ENCODE results near the gene A2ML1.
"Not testable (repeated sequence)": the region's sequence is repeated elsewhere in the genome, so short reads cannot be mapped to it uniquely, and the experiment has no call there.

A2ML1 gene

DNA sequence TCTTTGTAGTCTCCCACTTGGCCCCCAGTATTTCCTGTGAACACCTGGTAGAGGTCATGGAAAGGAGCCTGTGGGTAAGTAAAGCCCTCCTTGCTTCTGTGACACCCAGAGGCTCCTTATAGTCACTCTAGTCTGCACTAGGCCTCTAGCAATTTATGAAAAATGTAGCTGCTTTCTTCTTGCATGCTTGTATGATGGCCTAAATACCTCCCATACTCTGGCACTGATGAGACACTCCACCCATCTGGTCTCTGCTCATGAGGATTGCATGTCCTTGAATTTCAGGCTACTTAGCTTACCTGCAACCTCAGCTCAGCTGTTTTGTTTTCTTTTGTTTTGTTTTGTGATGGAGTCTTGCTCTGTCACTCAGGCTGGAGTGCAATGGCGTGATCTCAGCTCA, 4.6 kb upstream of the A2ML1 start:
- peak; percentile 20 for DNase-seq (ENCODE audit: low read depth)

DNA sequence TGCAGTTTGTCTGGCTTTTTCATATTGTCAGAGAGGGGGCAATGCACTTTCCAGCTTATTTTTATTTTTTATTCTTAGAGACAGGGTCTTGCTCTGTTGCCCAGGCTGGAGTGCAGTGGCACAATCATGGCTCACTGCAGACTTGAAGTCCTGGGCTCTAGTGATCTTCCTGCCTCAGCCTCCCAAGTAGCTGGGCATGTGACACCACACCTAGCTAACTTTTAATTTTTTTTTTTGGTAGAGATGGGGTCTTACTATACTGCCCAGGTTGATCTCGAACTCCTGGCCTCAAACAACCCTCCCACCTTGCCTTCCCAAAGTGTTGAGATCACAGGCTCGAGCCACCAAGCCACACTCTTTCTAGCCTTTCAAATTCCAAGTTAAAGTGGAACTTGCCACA, 3.9 kb upstream of the A2ML1 start:
- no peak for DNase-seq (ENCODE audit: low read depth)

GRCh38 chr12:8819666-8819980, 2.8 kb upstream of the A2ML1 start:
- DNase-seq (ENCODE audit: low read depth): no peak

GRCh38 chr12:8820676-8821407, 1.6 kb upstream of the A2ML1 start:
- not testable (repeated sequence) for DNase-seq (ENCODE audit: low read depth)

- no peak for DNase-seq (ENCODE audit: low read depth)
Measured at GRCh38 chr12:8821591-8821990, 830 bp upstream of the A2ML1 start.

- DNase-seq (ENCODE audit: low read depth): no peak
Measured at GRCh38 chr12:8823565-8824300, 1.3 kb downstream of the A2ML1 start.

DNA sequence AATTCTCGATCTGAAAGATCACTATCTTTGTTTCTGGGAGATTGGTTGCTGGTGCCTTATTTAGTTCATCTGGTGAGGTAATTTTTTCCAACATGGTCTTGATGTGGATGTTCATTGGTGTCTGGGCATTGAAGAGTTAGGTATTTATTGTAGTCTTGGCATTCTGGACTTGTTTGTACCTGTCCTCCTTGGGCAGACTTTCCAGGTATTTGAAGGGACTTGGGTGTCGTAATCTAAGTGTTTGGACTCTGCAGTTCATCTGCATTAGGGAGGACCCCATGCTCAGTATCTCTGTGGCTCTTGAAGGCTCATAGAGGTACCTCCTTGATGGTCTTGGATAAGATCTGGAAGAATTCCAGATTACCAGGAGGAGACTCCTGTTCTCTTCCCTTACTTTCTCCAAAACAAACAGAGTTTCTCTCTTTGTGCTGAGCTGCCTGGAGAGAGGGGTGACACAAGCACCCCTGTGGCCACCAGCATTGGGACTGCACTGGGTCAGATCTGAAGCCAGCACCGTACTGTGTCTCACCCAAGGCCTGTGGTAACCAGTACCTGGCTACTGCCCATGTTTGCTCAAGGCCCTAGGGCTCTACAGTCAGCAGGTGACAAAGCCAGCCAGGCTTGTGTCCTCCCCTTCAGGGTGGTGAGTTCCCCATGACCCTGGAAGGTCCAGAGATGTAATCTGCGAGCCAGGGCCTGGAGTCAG, 5.3 kb downstream of the A2ML1 start:
- DNase-seq (ENCODE audit: low read depth): no peak

DNA sequence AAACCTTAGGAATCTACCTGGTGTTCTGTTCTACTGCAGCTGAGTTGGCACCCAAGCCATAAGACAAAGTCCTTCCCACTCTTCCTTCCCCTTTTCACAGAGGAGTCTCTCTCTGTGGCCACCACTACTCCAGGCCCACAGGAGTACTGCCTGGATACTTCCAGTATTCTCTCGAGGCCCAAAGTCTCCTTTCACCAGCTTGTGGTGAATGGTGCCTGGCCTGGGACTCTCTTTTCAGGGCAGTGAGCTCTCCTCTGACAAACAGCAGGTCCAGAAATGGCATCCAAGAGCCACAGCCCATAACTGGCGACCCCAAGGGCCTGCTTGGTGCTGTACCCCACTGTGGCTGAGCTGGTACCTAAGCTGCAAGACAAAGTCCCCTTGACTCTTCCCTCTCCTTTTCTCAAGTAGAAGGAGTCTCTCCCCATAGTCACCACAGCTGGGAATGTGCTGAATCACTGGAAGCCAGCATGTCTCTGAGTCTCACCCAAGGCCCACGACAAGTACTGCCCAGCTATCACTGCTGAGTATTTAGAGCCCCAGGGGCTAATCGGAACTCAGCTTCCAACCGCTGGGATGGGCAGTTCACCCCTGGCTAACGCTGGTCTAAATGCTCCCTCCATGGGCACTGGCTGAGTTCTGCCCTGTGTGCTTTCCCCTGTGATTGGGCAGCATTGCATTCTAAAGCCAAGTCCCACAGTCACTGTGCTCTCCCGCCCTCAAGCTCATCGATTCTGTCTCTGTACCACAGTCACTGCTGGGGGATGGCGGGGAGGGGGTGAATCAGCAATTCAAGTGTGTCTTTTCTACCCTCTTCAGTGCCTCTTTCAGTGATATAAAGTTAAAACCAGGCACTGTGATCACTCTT, 6.1 kb downstream of the A2ML1 start:
- no peak for DNase-seq (ENCODE audit: low read depth)

GRCh38 chr12:8829125-8829518, 6.7 kb downstream of the A2ML1 start:
- no peak for DNase-seq (ENCODE audit: low read depth)

DNA sequence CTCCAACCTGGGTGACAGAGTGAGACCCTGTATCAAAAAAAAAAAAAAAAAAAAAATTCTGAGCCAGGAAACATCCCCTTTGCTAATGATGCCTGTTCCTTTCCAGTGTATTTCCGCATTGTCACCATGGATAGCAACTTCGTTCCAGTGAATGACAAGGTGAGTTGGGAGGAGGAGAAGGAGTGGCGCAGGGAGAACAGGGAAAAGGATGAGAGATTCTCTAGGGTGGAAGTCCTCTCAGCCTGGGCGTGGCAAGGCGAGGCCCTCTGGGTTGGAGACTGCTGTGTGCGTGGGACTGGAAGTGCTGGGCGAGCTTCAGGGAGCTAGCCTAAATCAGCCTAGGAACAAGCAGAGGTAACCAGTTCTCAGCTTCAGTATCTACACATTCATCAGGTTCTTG, 7.2 kb downstream of the A2ML1 start:
- no peak for DNase-seq (ENCODE audit: low read depth)

DNA sequence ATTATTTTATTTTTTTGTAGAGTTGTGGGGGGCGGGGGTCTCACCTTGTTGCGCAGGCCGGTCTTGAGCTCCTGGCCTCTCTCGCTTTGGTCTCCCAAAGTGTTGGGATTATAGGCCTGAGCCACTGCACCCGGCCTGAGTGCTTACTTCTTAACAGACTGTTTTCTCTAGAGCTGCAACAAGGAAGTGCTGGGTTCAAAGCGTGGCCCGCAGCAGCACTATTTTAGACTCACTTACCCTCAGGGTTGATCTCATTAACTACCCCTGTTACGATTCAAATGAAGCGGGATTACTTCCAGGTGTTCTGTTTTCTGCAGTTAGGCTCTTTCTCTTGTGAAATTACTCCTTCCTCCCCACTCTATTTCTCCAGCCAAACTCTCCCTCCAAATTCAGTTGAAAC, 8.7 kb downstream of the A2ML1 start:
- DNase-seq (ENCODE audit: low read depth): no peak

- DNase-seq (ENCODE audit: low read depth): no peak
Measured at GRCh38 chr12:8832500-8832899, 10.1 kb downstream of the A2ML1 start.

DNA sequence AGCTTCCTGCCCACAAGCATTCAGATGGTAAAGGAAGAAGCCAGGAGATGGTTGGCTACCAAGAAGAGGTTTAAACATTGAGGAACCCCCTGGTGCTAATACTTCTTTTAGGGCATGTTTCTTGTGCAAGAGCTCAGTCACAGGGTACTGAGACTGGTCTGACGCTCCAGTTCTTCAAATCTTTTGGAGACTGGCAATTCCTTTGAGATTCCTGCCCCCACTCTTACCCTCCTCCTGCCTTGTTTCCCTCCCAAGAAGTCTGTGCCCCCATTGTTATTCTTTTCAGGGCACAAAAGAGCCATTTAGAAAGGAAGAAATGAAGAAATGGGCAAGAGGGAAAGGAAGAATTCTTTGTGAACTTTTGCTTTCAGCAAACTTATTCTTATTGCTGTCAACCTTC, 11.8 kb downstream of the A2ML1 start:
- no peak for DNase-seq (ENCODE audit: low read depth)

DNA sequence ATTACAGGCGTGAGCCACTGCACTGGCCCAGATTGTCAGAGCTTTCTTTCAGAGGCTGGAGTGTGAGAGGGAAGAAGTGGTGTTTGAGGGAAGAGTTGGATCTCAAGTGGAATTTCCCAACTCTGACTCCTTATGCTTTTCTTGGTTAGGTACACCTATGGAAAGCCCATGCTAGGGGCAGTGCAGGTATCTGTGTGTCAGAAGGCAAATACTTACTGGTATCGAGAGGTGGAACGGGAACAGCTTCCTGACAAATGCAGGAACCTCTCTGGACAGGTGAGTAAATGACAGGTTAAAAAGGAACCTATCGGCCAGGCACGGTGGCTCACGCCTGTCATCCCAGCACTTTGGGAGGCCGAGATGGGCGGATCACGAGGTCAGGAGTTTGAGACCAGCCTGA, 14.9 kb downstream of the A2ML1 start:
- DNase-seq (ENCODE audit: low read depth): no peak

DNA sequence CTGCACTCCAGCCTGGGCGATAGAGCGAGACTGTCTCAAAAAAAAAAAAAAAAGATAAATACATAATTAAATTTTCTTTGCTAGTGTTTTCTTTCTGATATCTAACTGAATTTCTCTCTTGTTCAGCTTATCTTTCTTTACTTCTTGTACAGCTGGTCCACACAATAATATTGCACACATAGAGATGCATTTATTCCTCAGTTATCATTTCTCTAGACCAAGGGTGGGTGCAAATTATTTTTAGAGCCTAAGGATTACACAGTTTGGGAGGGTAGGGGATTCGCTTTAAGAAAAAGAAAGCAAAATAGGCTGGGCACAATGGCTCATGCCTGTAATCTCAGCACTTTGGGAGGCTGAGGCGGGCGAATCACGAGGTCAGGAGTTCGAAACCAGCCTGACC, 17.9 kb downstream of the A2ML1 start:
- DNase-seq (ENCODE audit: low read depth): no peak

DNA sequence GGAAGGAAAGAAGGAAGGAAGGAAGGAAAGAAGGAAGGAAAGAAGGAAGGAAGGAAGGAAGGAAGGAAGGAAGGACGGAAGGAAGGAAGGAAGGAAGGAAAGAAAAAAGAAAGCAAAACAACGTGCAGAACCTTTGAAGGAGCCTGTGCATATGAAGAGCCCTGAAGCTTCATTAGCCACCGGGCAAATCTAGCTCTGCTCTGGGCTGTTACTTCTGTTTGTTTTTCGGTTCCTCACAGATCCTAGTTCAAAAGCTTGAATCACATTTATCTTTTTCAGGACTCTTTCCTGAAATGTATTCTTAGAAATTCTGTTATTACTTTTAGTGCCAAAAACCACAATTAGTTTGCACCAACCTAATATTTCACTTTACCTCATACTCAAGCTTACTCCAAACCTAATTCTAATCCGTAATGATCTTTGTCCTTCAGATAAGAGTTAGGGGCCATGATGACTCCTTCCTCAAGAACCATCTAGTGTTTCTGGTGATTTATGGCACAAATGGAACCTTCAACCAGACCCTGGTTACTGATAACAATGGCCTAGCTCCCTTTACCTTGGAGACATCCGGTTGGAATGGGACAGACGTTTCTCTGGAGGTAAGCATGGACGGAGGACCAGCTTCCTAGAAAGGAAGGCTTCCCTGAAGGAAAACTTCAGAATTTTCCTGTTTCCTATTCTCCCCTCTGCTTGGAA, 18.7 kb downstream of the A2ML1 start:
- DNase-seq (ENCODE audit: low read depth): no peak

GRCh38 chr12:8841778-8842177, 19.4 kb downstream of the A2ML1 start:
- no peak for DNase-seq (ENCODE audit: low read depth)

DNA sequence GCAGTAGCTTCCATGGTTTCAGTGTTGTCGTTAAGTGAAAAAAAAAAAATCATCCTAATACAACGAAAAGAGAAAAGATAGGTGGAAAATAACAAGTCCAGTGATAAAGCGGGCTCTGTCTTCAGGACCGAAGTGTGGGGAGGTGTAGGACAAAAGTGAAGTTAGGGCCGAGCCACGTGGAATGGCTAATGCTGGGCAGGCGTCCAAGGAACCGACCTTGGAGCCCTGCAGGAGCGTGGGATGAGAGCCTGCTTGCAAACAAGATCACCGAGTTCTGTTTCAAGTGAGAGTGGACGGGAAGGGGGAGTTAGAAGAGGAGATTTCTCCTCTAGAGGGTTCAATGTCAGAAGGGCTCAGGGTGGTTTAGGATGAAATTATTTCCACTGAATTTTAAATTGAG, 22.2 kb downstream of the A2ML1 start:
- no peak for DNase-seq (ENCODE audit: low read depth)

DNA sequence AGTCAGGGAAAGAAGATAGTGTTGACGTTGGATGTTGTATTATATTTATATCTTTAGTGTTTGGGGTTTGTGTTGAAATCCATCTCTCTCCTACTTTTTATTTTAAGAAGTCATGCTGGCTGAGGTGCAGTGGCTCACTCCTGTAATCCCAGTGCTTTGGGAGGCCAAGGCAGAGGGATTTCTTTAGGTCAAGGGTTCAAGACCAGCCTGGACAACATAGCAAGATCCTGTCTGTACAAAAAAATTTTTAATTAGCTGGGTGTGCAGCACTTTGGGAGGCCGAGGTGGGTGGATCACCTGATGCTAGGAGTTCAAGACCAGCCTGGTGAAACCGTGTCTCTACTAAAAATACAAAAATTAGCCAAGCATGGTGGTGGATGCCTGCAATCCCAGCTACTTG, 23.9 kb downstream of the A2ML1 start:
- no peak for DNase-seq (ENCODE audit: low read depth)

DNA sequence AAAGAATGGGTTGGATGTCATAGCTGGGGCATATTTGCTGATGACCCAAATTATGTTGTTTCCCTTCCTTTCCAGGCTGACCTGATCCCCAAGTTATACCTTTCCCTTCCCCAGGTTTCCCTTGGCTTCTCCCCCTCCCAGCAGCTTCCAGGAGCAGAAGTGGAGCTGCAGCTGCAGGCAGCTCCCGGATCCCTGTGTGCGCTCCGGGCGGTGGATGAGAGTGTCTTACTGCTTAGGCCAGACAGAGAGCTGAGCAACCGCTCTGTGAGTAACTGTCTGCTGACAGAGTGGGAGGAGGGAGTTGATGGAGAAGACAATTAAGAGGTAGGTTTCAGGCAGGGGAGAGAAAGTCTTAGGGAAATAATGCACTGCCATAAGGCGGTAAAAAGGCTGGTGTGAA, 25.0 kb downstream of the A2ML1 start:
- no peak for DNase-seq (ENCODE audit: low read depth)

DNA sequence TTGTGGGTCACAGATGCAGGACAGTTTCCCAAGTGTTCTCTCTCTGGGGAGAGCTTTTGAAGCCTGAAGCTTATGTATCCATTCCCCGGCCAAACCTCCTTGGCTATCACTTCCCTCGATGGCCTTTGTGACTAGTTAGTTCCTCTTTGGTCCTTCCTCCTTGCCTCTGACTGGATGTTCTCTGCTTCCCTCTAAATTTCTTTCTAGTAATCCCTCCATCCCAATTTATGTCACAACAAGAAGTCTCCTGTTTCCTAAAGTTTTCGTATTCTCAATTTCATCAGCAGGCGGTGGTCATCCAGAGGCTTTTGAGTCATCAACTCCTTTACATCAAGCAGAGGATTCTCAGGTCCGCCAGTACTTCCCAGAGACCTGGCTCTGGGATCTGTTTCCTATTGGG, 27.5 kb downstream of the A2ML1 start:
- DNase-seq (ENCODE audit: low read depth): no peak

DNA sequence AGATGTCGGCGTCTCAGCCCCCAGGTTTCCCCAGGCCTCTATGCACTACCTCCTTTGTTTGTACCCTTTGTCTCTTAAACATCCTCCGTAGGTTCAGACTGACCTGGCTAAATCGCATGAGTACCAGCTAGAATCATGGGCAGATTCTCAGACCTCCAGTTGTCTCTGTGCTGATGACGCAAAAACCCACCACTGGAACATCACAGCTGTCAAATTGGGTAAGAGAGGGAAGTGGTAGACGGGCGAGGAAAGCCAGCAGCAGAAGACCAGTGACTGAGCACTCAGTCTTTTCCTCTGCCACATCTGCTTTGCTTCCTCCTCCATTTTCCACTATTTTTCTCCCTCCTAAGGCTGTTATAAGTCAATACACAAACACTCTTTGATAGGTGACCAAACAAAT, 29.7 kb downstream of the A2ML1 start:
- DNase-seq (ENCODE audit: low read depth): no peak
